ENCODE measurements around the gene CDC25C.

GRCh38 chr5:138240650-138241385 is 90.8 kb downstream of the CDC25C start:
- no peak for TF ChIP-seq CTCF (conservative IDR thresholded peaks at IDR 0.05)
- no peak for TF ChIP-seq ZFX (IDR thresholded peaks at IDR 0.05)
